IMR-90 (cell line): ENCODE measurements around the gene OR11G2. TPM values are rescaled to one million over a fixed set of nuclear protein-coding genes. Genes with fewer than 3 reads are reported as not detected.

Experiments used
- ATAC-seq: fragments of 200-7000 bp; cut with Tn5 transposase; 2 replicates; pipeline ENCODE4 v1.9.1; 2020; ENCODE audit warnings: low read depth, mild to moderate bottlenecking, moderate library complexity
- BruUV-seq: library from RNA; stranded (reverse); fragments of 400-500 nt; replicated peaks from 2 replicates; lab custom pipeline; 2021; lab: Mats Ljungman, UMichigan
- CTCF ChIA-PET: fragments of 300-600 bp; formaldehyde crosslinking; extraction: SDS; loops from one replicate; lab custom pipeline; 2021; ENCODE audit warnings: antibody characterized with exemption; lab: Yijun Ruan, JAX
- POLR2A ChIA-PET: fragments of 300-600 bp; sonication (Branson Sonifier 250); formaldehyde crosslinking; loops from one replicate; lab custom pipeline; 2022; ENCODE audit warnings: antibody characterized with exemption; ENCODE audit not compliant: unreplicated experiment; lab: Charles Lee
- DNase-seq: peaks from one replicate; pipeline ENCODE4 v3.0.0; 2013
- H2AFZ ChIP-seq: replicated peaks from 2 replicates; pipeline ENCODE3; 2013; ENCODE audit warnings: low read length, mild to moderate bottlenecking; ENCODE audit not compliant: poor library complexity
- H2AK5ac ChIP-seq: 2 replicates; pipeline ENCODE4 v1.6.1; 2013; ENCODE audit warnings: low read depth, low read length, inconsistent platforms
- H2AK9ac ChIP-seq: replicated peaks from 2 replicates; pipeline ENCODE3; 2013; ENCODE audit warnings: mild to moderate bottlenecking, low read depth, low read length, moderate library complexity; ENCODE audit not compliant: poor library complexity
- H2BK120ac ChIP-seq: 2 replicates; pipeline ENCODE4 v1.6.1; 2013; ENCODE audit warnings: low read depth, low read length, inconsistent platforms
- H2BK15ac ChIP-seq: 3 replicates; pipeline ENCODE4 v1.6.1; 2013; ENCODE audit warnings: low read depth, low read length, inconsistent platforms
- H2BK20ac ChIP-seq: 2 replicates; pipeline ENCODE4 v1.6.1; 2013; ENCODE audit warnings: low read depth, mild to moderate bottlenecking, inconsistent platforms, low read length, moderate library complexity
- H2BK5ac ChIP-seq: 2 replicates; pipeline ENCODE4 v1.6.1; 2013; ENCODE audit warnings: mild to moderate bottlenecking, low read depth, low read length, inconsistent platforms; ENCODE audit not compliant: poor library complexity, severe bottlenecking
- H3K14ac ChIP-seq: replicated peaks from 2 replicates; pipeline ENCODE4 v1.6.1; 2013; ENCODE audit warnings: low read depth, low read length, inconsistent platforms
- H3K18ac ChIP-seq: 2 replicates; pipeline ENCODE4 v1.6.1; 2013; ENCODE audit warnings: low read depth, low read length, control low read depth
- H3K23ac ChIP-seq: 2 replicates; pipeline ENCODE4 v1.6.1; 2013; ENCODE audit warnings: low read depth, low read length, inconsistent platforms
- H3K27ac ChIP-seq: 2 replicates; pipeline ENCODE4 v1.5.1; 2013; ENCODE audit warnings: mild to moderate bottlenecking, control low read depth, low read length; ENCODE audit not compliant: insufficient read depth
- H3K27me3 ChIP-seq: 2 replicates; pipeline ENCODE4 v1.6.1; 2013; ENCODE audit warnings: low read length; ENCODE audit not compliant: control insufficient read depth, insufficient read depth
- H3K36me3 ChIP-seq: 2 replicates; pipeline ENCODE4 v1.6.1; 2013; ENCODE audit warnings: low read length, mixed read lengths; ENCODE audit not compliant: control insufficient read depth, insufficient read depth
- H3K4ac ChIP-seq: 2 replicates; pipeline ENCODE4 v1.6.1; 2013; ENCODE audit warnings: low read depth, low read length, inconsistent platforms
- H3K4me1 ChIP-seq: 2 replicates; pipeline ENCODE4 v1.6.1; 2013; ENCODE audit warnings: low read length, mixed read lengths; ENCODE audit not compliant: control insufficient read depth, insufficient read depth
- H3K4me2 ChIP-seq: 2 replicates; pipeline ENCODE4 v1.6.1; 2013; ENCODE audit warnings: low read depth, mild to moderate bottlenecking, control low read depth, low read length, moderate library complexity
- H3K4me3 ChIP-seq: 2 replicates; pipeline ENCODE4 v1.5.1; 2013; ENCODE audit warnings: low read depth, mild to moderate bottlenecking, control low read depth, low read length, moderate library complexity; ENCODE audit not compliant: insufficient read depth
- H3K56ac ChIP-seq: 2 replicates; pipeline ENCODE4 v1.6.1; 2013; ENCODE audit warnings: low read length, inconsistent platforms; ENCODE audit not compliant: insufficient read depth; ENCODE audit errors: extremely low read depth
- H3K79me1 ChIP-seq, 2 experiments: 2 replicates each; pipeline ENCODE4 v1.6.1; 2013; ENCODE audit warnings: low read length in 2 of 2, inconsistent platforms in 1 of 2, low read depth in 1 of 2
- H3K9ac ChIP-seq: 2 replicates; pipeline ENCODE4 v1.6.1; 2013; ENCODE audit warnings: low read depth, low read length, control low read depth
- H3K9me1 ChIP-seq: 2 replicates; pipeline ENCODE4 v1.6.1; 2013; ENCODE audit warnings: low read length, inconsistent platforms; ENCODE audit not compliant: insufficient read depth
- H3K9me3 ChIP-seq: 2 replicates; pipeline ENCODE4 v1.6.1; 2013; ENCODE audit warnings: low read length; ENCODE audit not compliant: control insufficient read depth, insufficient read depth
- H4K20me1 ChIP-seq: 2 replicates; pipeline ENCODE4 v1.6.1; 2013; ENCODE audit warnings: low read length, inconsistent platforms; ENCODE audit not compliant: insufficient read depth
- H4K5ac ChIP-seq: 2 replicates; pipeline ENCODE4 v1.6.1; 2013; ENCODE audit warnings: mild to moderate bottlenecking, low read depth, low read length, control low read depth
- H4K8ac ChIP-seq, 2 experiments: 2 replicates each; pipeline ENCODE4 v1.6.1; 2013; ENCODE audit warnings: low read depth in 2 of 2, low read length in 2 of 2, control low read depth in 1 of 2, inconsistent platforms in 1 of 2
- H4K91ac ChIP-seq: 2 replicates; pipeline ENCODE4 v1.6.1; 2013; ENCODE audit warnings: low read depth, low read length, inconsistent platforms; ENCODE audit not compliant: insufficient read depth
- FOS ChIP-seq: fragments of 150-350 bp; IDR thresholded peaks from 2 replicates; pipeline ENCODE4 v1.6.1; 2016; ENCODE audit warnings: low read depth, low read length
- MXI1 ChIP-seq: IDR thresholded peaks from 2 replicates; pipeline ENCODE4 v1.6.1; 2012; ENCODE audit warnings: low read depth, mild to moderate bottlenecking, low read length, moderate library complexity, borderline replicate concordance
- NFE2L2 ChIP-seq: fragments of 150-350 bp; IDR thresholded peaks from 2 replicates; pipeline ENCODE4 v1.6.1; 2016; ENCODE audit warnings: low read depth, mild to moderate bottlenecking, low read length
- POLR2A ChIP-seq: IDR thresholded peaks from 2 replicates; pipeline ENCODE4 v1.6.1; 2012; ENCODE audit warnings: mild to moderate bottlenecking, low read depth, low read length
- RCOR1 ChIP-seq: IDR thresholded peaks from 2 replicates; pipeline ENCODE4 v1.6.1; 2012; ENCODE audit warnings: mild to moderate bottlenecking, low read length, improper control_type of control experiment; ENCODE audit not compliant: insufficient replicate concordance
- RFX5 ChIP-seq: IDR thresholded peaks from 2 replicates; pipeline ENCODE4 v1.8.0; 2012; ENCODE audit warnings: low read depth, mild to moderate bottlenecking, low read length, moderate library complexity
- SMC3 ChIP-seq: fragments of 150-350 bp; IDR thresholded peaks from 2 replicates; pipeline ENCODE4 v1.6.1; 2016; ENCODE audit warnings: low read depth, mild to moderate bottlenecking, antibody characterized with exemption, low read length, moderate library complexity
- WGBS, 2 experiments: methylation state at CpG; one replicate each; pipeline versions ENCODE4 v1.1.5 to v1.1.7; 2013; ENCODE audit warnings: missing lambda C conversion rate in 2 of 2; ENCODE audit not compliant: insufficient read length in 1 of 2; ENCODE audit errors: extremely low coverage in 2 of 2; 5-methylcytosine and 5-hydroxymethylcytosine counted together
- dilution Hi-C: fragments of 300-500 bp; cut with HindIII; formaldehyde crosslinking; loops from one replicate; pipeline ENCODE4 v1.14.3; 2018; ENCODE audit warnings: low sequenced_read_pairs; ENCODE audit not compliant: unreplicated experiment
- in situ Hi-C: fragments of 300-500 bp; cut with MboI; formaldehyde crosslinking; loops from 3 replicates; pipeline ENCODE4 v1.14.3; 2019; ENCODE audit warnings: low sequenced_read_pairs, inconsistent platforms, mixed read lengths
- intact Hi-C: fragments of 100-400 bp; cut with micrococcal nuclease; formaldehyde crosslinking; loops from 2 replicates; pipeline ENCODE4 v1.10.0; 2022
- polyA plus RNA-seq, 3 experiments: library from polyadenylated mRNA; depleted of rRNA; stranded (reverse); fragments of >200 nt; gene quantifications; 2 replicates each; pipeline ENCODE4 v1.2.3, GENCODE V29; 2012; ENCODE audit warnings: low replicate concordance in 1 of 3
- total RNA-seq: library from RNA; depleted of rRNA; stranded (reverse); fragments of >200 nt; gene quantifications from 2 replicates; pipeline ENCODE4 v1.2.3, GENCODE V29; 2012
- TF ChIP-seq, protein P1 (sequence below): conservative IDR thresholded peaks from 2 replicates; pipeline ENCODE4 v1.5.1; 2012; ENCODE audit warnings: mild to moderate bottlenecking, low read depth, low read length, improper control_type of control experiment
- TF ChIP-seq, protein P2 (sequence below): fragments of 150-350 bp; IDR thresholded peaks from 2 replicates; pipeline ENCODE4 v1.6.1; 2016; ENCODE audit warnings: low read depth, mild to moderate bottlenecking, low read length, moderate library complexity, borderline replicate concordance
- TF ChIP-seq, protein P3 (sequence below): fragments of 150-350 bp; IDR thresholded peaks from 2 replicates; pipeline ENCODE4 v1.6.1; 2017; ENCODE audit warnings: mild to moderate bottlenecking, antibody characterized with exemption, low read length, low read depth

The OR11G2 gene
- total and polyA plus RNA-seq, 2 of the 4 experiments (the other 2 are of a cell fraction), result not detected

DNA sequence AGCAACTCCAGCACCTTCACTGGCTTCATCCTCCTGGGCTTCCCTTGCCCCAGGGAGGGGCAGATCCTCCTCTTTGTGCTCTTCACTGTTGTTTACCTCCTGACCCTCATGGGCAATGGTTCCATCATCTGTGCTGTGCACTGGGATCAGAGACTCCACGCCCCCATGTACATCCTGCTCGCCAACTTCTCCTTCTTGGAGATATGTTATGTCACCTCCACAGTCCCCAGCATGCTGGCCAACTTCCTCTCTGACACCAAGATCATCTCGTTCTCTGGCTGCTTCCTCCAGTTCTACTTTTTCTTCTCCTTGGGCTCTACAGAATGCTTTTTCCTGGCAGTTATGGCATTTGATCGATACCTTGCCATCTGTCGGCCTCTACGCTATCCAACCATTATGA, 6.8 kb downstream of the OR11G2 start:
- intact Hi-C loops (no loop called here), dilution Hi-C loops (no loop called here), in situ Hi-C loops (no loop called here)
- Histone ChIP-seq H2AK9ac (no peak overlapping the region), H4K91ac (no peak overlapping the region), H3K14ac (no peak overlapping the region), H3K27me3 (no peaks in the 10 kb centered on the region), H3K56ac (no peak overlapping the region), H3K4me3 (no peak overlapping the region), H3K4me1 (no peaks in the 10 kb centered on the region), H4K20me1 (no peaks in the 10 kb centered on the region), H2BK20ac (no peak overlapping the region), H3K9ac (no peak overlapping the region), H2AK5ac (no peak overlapping the region), H4K8ac (no peak overlapping the region), H3K9me3 (peaks cover 5% of the 10 kb centered on the region; the same call in 1 of the 2 replicates), H2BK15ac (no peak overlapping the region), H2AFZ (no peak overlapping the region), H2BK120ac (no peak overlapping the region), H3K4me2 (no peak overlapping the region), H3K27ac (no peak overlapping the region), H3K36me3 (no peaks in the 10 kb centered on the region), H3K23ac (no peak overlapping the region), H3K4ac (no peak overlapping the region), H4K5ac (no peak overlapping the region), H3K18ac (no peak overlapping the region), H3K9me1 (no peaks in the 10 kb centered on the region), H2BK5ac (no peak overlapping the region), H3K79me1 (no peaks in the 10 kb centered on the region)
- ChIA-PET CTCF (no interaction called here), POLR2A (no interaction called here)
- BruUV-seq, result no TSS peak
- ATAC-seq (no peak), DNase-seq (no peak)
- 52% methylated on average over 2 of the region's 6 CpGs; no CpG with 5 or more reads in 1 of the 2 experiments for WGBS, 2 experiments
- TF ChIP-seq POLR2A, result no peak
- TF ChIP-seq SMC3, result no peak
- no peak for TF ChIP-seq MXI1
- TF ChIP-seq RCOR1, result no peak
- no peak for TF ChIP-seq NFE2L2
- no peak for TF ChIP-seq FOS
- TF ChIP-seq, protein P1, sequence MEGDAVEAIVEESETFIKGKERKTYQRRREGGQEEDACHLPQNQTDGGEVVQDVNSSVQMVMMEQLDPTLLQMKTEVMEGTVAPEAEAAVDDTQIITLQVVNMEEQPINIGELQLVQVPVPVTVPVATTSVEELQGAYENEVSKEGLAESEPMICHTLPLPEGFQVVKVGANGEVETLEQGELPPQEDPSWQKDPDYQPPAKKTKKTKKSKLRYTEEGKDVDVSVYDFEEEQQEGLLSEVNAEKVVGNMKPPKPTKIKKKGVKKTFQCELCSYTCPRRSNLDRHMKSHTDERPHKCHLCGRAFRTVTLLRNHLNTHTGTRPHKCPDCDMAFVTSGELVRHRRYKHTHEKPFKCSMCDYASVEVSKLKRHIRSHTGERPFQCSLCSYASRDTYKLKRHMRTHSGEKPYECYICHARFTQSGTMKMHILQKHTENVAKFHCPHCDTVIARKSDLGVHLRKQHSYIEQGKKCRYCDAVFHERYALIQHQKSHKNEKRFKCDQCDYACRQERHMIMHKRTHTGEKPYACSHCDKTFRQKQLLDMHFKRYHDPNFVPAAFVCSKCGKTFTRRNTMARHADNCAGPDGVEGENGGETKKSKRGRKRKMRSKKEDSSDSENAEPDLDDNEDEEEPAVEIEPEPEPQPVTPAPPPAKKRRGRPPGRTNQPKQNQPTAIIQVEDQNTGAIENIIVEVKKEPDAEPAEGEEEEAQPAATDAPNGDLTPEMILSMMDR, result no peak
- TF ChIP-seq, protein P2, sequence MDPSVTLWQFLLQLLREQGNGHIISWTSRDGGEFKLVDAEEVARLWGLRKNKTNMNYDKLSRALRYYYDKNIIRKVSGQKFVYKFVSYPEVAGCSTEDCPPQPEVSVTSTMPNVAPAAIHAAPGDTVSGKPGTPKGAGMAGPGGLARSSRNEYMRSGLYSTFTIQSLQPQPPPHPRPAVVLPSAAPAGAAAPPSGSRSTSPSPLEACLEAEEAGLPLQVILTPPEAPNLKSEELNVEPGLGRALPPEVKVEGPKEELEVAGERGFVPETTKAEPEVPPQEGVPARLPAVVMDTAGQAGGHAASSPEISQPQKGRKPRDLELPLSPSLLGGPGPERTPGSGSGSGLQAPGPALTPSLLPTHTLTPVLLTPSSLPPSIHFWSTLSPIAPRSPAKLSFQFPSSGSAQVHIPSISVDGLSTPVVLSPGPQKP, result no peak
- TF ChIP-seq RFX5, result no peak
- TF ChIP-seq, protein P3, sequence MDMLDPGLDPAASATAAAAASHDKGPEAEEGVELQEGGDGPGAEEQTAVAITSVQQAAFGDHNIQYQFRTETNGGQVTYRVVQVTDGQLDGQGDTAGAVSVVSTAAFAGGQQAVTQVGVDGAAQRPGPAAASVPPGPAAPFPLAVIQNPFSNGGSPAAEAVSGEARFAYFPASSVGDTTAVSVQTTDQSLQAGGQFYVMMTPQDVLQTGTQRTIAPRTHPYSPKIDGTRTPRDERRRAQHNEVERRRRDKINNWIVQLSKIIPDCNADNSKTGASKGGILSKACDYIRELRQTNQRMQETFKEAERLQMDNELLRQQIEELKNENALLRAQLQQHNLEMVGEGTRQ, result no peak
